Activated T-helper 2 cell treated with anti-CD3 and anti-CD28 coated beads, Interferon-gamma antibody, Interleukin-2, Interleukin-4, amounts not matched to agents 10 μg/mL and 5 μg/mL and 100 μg/mL, durations not matched to agents 14 hours and 24 hours and 36 hours (primary cell): ENCODE measurements around the gene RIN1. TPM values are rescaled to one million over a fixed set of nuclear protein-coding genes. Genes with fewer than 3 reads are reported as not detected.
A peak's percentile ranks its signal among the peaks of the same experiment; 100 is the strongest.

Source experiments
- DNase-seq: peaks from one replicate; pipeline ENCODE4 v3.0.0; 2021; ENCODE audit warnings: low spot score
- H3K27ac Mint-ChIP-seq: one replicate; pipeline ENCODE4 v1.8.0; 2021; ENCODE audit warnings: mixed read lengths
- H3K27me3 Mint-ChIP-seq: one replicate; pipeline ENCODE4 v1.8.0; 2021; ENCODE audit warnings: low read depth, mixed read lengths
- H3K36me3 Mint-ChIP-seq: one replicate; pipeline ENCODE4 v1.8.0; 2021; ENCODE audit warnings: low read depth, mixed read lengths
- H3K4me1 Mint-ChIP-seq: one replicate; pipeline ENCODE4 v1.8.0; 2021; ENCODE audit warnings: low read depth, mixed read lengths
- H3K4me3 Mint-ChIP-seq: one replicate; pipeline ENCODE4 v1.8.0; 2021; ENCODE audit warnings: low read depth, mild to moderate bottlenecking, moderate library complexity, mixed read lengths
- H3K9me3 Mint-ChIP-seq: one replicate; pipeline ENCODE4 v1.8.0; 2021; ENCODE audit warnings: mixed read lengths
- intact Hi-C: fragments of 100-400 bp; cut with micrococcal nuclease; formaldehyde crosslinking; loops from one replicate; pipeline ENCODE4 v1.15.1; 2023
- total RNA-seq: library from RNA; stranded (reverse); gene quantifications from 2 replicates; pipeline ENCODE4 v1.2.3, GENCODE V29; 2022

RIN1 gene
- total RNA-seq, 1 donor from 2014 or later: 1.5 TPM

GRCh38 chr11:66289548-66290329, 46.5 kb downstream of the RIN1 start:
- peak; percentile 83 for DNase-seq
- peak overlapping the region; percentile 88 for H3K27ac Mint-ChIP-seq
- intact Hi-C loops: loop anchor here (1.0 kb wide), 2 partner anchors 21 to 23 kb away; partner anchors contain the start of gene RAB1B
- peaks cover 30% of the 10 kb centered on the region for H3K27me3 Mint-ChIP-seq
- peak overlapping the region; percentile 94 for H3K4me3 Mint-ChIP-seq
- H3K4me1 Mint-ChIP-seq: peaks cover 14% of the 10 kb centered on the region
- no peaks in the 10 kb centered on the region for H3K9me3 Mint-ChIP-seq
- H3K36me3 Mint-ChIP-seq: peaks cover 3% of the 10 kb centered on the region

GRCh38 chr11:66288671-66289547, 47.3 kb downstream of the RIN1 start, which contains the start of gene YIF1A:
Gene YIF1A, minus strand, starts transcription at chr11:66289143. Its CDS starts 158 bp downstream, at chr11:66288985.
- DNase-seq: peak; percentile 99
- peak within 1 kb of the TSS; percentile 89 for H3K27ac Mint-ChIP-seq
- peaks cover 28% of the 10 kb centered on the region for H3K27me3 Mint-ChIP-seq
- no peaks in the 10 kb centered on the region for H3K9me3 Mint-ChIP-seq
- H3K4me3 Mint-ChIP-seq: peak within 1 kb of the TSS; percentile 94
- H3K4me1 Mint-ChIP-seq: peaks cover 14% of the 10 kb centered on the region
- intact Hi-C loops: loop anchor here (1.0 kb wide), 2 partner anchors 21 to 23 kb away; partner anchors contain the start of gene RAB1B
- peaks cover 3% of the 10 kb centered on the region for H3K36me3 Mint-ChIP-seq

- H3K27me3 Mint-ChIP-seq: peaks cover 22% of the 10 kb centered on the region
- H3K9me3 Mint-ChIP-seq: no peaks in the 10 kb centered on the region
- peak overlapping the region; percentile 89 for H3K27ac Mint-ChIP-seq
- peaks cover 15% of the 10 kb centered on the region for H3K4me1 Mint-ChIP-seq
- intact Hi-C loops: no loop called here
- peaks cover 3% of the 10 kb centered on the region for H3K36me3 Mint-ChIP-seq
- peak overlapping the region; percentile 94 for H3K4me3 Mint-ChIP-seq
- DNase-seq: no peak
These were observed 48.2 kb downstream of the RIN1 start for GRCh38 chr11:66287889-66288670.

GRCh38 chr11:66287211-66287888, 48.9 kb downstream of the RIN1 start:
- peaks cover 21% of the 10 kb centered on the region for H3K4me1 Mint-ChIP-seq
- no peak for DNase-seq
- H3K36me3 Mint-ChIP-seq: peaks cover 3% of the 10 kb centered on the region
- peak overlapping the region; percentile 94 for H3K4me3 Mint-ChIP-seq
- no peaks in the 10 kb centered on the region for H3K9me3 Mint-ChIP-seq
- H3K27me3 Mint-ChIP-seq: peaks cover 15% of the 10 kb centered on the region
- intact Hi-C loops: no loop called here
- H3K27ac Mint-ChIP-seq: peak overlapping the region; percentile 34

GRCh38 chr11:66286699-66287098, 49.5 kb downstream of the RIN1 start:
- Mint-ChIP-seq H3K36me3 (peaks cover 3% of the 10 kb centered on the region), H3K4me1 (peaks cover 24% of the 10 kb centered on the region), H3K4me3 (peak overlapping the region; percentile 52), H3K27ac (peak overlapping the region; percentile 34), H3K9me3 (no peaks in the 10 kb centered on the region), H3K27me3 (peaks cover 15% of the 10 kb centered on the region)
- intact Hi-C loops: no loop called here
- no peak for DNase-seq

GRCh38 chr11:66285250-66285947, 50.8 kb downstream of the RIN1 start:
- H3K27ac Mint-ChIP-seq: no peak overlapping the region
- DNase-seq: no peak
- H3K36me3 Mint-ChIP-seq: peaks cover 3% of the 10 kb centered on the region
- peaks cover 9% of the 10 kb centered on the region for H3K27me3 Mint-ChIP-seq
- intact Hi-C loops: no loop called here
- peaks cover 26% of the 10 kb centered on the region for H3K4me1 Mint-ChIP-seq
- H3K4me3 Mint-ChIP-seq: no peak overlapping the region
- no peaks in the 10 kb centered on the region for H3K9me3 Mint-ChIP-seq

- DNase-seq: no peak
- no peaks in the 10 kb centered on the region for H3K9me3 Mint-ChIP-seq
- peaks cover 19% of the 10 kb centered on the region for H3K4me1 Mint-ChIP-seq
- H3K27ac Mint-ChIP-seq: no peak overlapping the region
- H3K27me3 Mint-ChIP-seq: peaks cover 7% of the 10 kb centered on the region
- H3K36me3 Mint-ChIP-seq: peaks cover 3% of the 10 kb centered on the region
- intact Hi-C loops: no loop called here
- H3K4me3 Mint-ChIP-seq: no peak overlapping the region
These were observed 51.6 kb downstream of the RIN1 start for GRCh38 chr11:66284526-66285078.

GRCh38 chr11:66283461-66284105, 52.7 kb downstream of the RIN1 start:
- Mint-ChIP-seq H3K27ac (no peak overlapping the region), H3K27me3 (peaks cover 14% of the 10 kb centered on the region), H3K4me1 (peaks cover 25% of the 10 kb centered on the region), H3K4me3 (no peak overlapping the region), H3K36me3 (peaks cover 3% of the 10 kb centered on the region), H3K9me3 (no peaks in the 10 kb centered on the region)
- no peak for DNase-seq
- intact Hi-C loops: no loop called here

GRCh38 chr11:66282468-66283455, 53.5 kb downstream of the RIN1 start:
- intact Hi-C loops: loop anchor here (1.0 kb wide), 1 partner anchor 60 kb away; no protein-coding TSS in a partner anchor
- H3K4me3 Mint-ChIP-seq: no peak overlapping the region
- DNase-seq: peak; percentile 97
- no peaks in the 10 kb centered on the region for H3K9me3 Mint-ChIP-seq
- no peak overlapping the region for H3K27ac Mint-ChIP-seq
- peaks cover 3% of the 10 kb centered on the region for H3K36me3 Mint-ChIP-seq
- H3K4me1 Mint-ChIP-seq: peaks cover 26% of the 10 kb centered on the region
- H3K27me3 Mint-ChIP-seq: peaks cover 14% of the 10 kb centered on the region
